A549 (cell line): Measurements from ENCODE around the gene CSTPP1. TPM values are rescaled to one million over a fixed set of nuclear protein-coding genes. Genes with fewer than 3 reads are reported as not detected.

Experiments
- ATAC-seq, 2 experiments: fragments of 200-7000 bp in 1 of 2; fragments of >200 bp in 1 of 2; cut with Nextera tagmentation in 1 of 2; cut with Tn5 transposase in 1 of 2; 3 replicates each; pipeline versions ENCODE4 v1.8.0 to v1.9.1; 2018 to 2020; ENCODE audit warnings: mild to moderate bottlenecking in 1 of 2, moderate library complexity in 1 of 2
- CTCF ChIA-PET: fragments of 300-600 bp; sonication (Branson Sonifier 250); formaldehyde crosslinking; extraction: SDS; loops from one replicate; lab custom pipeline; 2021; ENCODE audit warnings: antibody characterized with exemption, inconsistent platforms; lab: Yijun Ruan, JAX
- POLR2A ChIA-PET: fragments of 350-600 bp; formaldehyde crosslinking; extraction: SDS; loops from one replicate; lab custom pipeline; 2021; ENCODE audit warnings: antibody characterized with exemption, inconsistent platforms; lab: Yijun Ruan, JAX
- DNase-seq, 2 experiments: peaks; one replicate each; pipeline versions ENCODE4 v3.0.0 to v3.0.0-alpha.2; 2011 to 2016; ENCODE audit warnings: low read depth in 1 of 2, low spot score in 1 of 2
- FAIRE-seq: peaks from 2 replicates; lab custom pipeline; 2011; peaks lifted over from hg19 to GRCh38; lab: Jason Lieb, UNC
- H3K27ac ChIP-seq, 2 experiments: fragments of >200 bp; sonication (Bioruptor Twin); formaldehyde crosslinking; 3 replicates each; pipeline ENCODE4 v1.5.1; 2016 to 2017
- H3K4me1 ChIP-seq: fragments of >200 bp; sonication (Bioruptor Twin); formaldehyde crosslinking; 3 replicates; pipeline ENCODE4 v1.6.1; 2016
- H3K4me2 ChIP-seq: fragments of >200 bp; sonication (Bioruptor Twin); formaldehyde crosslinking; 3 replicates; pipeline ENCODE4 v1.6.1; 2016
- H3K4me3 ChIP-seq: fragments of >200 bp; sonication (Bioruptor Twin); formaldehyde crosslinking; 3 replicates; pipeline ENCODE4 v1.5.1; 2016
- H3K9me3 ChIP-seq: fragments of >200 bp; sonication (Bioruptor Twin); formaldehyde crosslinking; 3 replicates; pipeline ENCODE4 v1.6.1; 2016
- BHLHE40 ChIP-seq: IDR thresholded peaks from 2 replicates; pipeline ENCODE4 v1.6.1; 2012; ENCODE audit warnings: low read depth, low read length, inconsistent platforms
- EHF ChIP-seq: fragments of 250-450 bp; sonication (Bioruptor Pico); IDR thresholded peaks from 2 replicates; pipeline ENCODE4 v1.5.0; 2020; ENCODE audit warnings: mild to moderate bottlenecking
- EHMT2 ChIP-seq: fragments of 200-600 bp; sonication (generic); IDR thresholded peaks from 2 replicates; pipeline ENCODE4 v1.6.1; 2016; ENCODE audit warnings: antibody characterized with exemption, low read depth, mild to moderate bottlenecking, moderate library complexity
- FOSB ChIP-seq: fragments of 250-450 bp; sonication (Bioruptor Pico); IDR thresholded peaks from 2 replicates; pipeline ENCODE4 v1.5.0; 2020; ENCODE audit warnings: mild to moderate bottlenecking, moderate library complexity
- FOXS1 ChIP-seq: fragments of 250-450 bp; sonication (Bioruptor Pico); IDR thresholded peaks from 2 replicates; pipeline ENCODE4 v1.5.0; 2020; ENCODE audit warnings: mild to moderate bottlenecking, moderate library complexity
- JUNB ChIP-seq: fragments of >200 bp; sonication (Bioruptor Twin); formaldehyde crosslinking; IDR thresholded peaks from 2 replicates; pipeline ENCODE4 v1.6.1; 2016
- KDM5A ChIP-seq: fragments of 200-600 bp; sonication (generic); IDR thresholded peaks from 2 replicates; pipeline ENCODE4 v1.6.1; 2016; ENCODE audit warnings: antibody characterized with exemption, mild to moderate bottlenecking
- MAFK ChIP-seq: fragments of 450-650 bp; IDR thresholded peaks from 2 replicates; pipeline ENCODE4 v1.6.1; 2014; ENCODE audit not compliant: partially characterized antibody
- MAZ ChIP-seq: fragments of 150-350 bp; IDR thresholded peaks from 2 replicates; pipeline ENCODE4 v1.6.1; 2014; ENCODE audit warnings: antibody characterized with exemption, low read depth, low read length, borderline replicate concordance
- NPAS2 ChIP-seq: fragments of 250-450 bp; sonication (Bioruptor Pico); IDR thresholded peaks from 2 replicates; pipeline ENCODE4 v1.8.0; 2022; ENCODE audit warnings: mild to moderate bottlenecking, moderate library complexity, borderline replicate concordance
- RAD21 ChIP-seq, 2 experiments: fragments of >200 bp in 1 of 2; sonication (Bioruptor Twin) in 1 of 2; formaldehyde crosslinking in 1 of 2; IDR thresholded peaks in 1 of 2; conservative IDR thresholded peaks in 1 of 2; 2 replicates in 1 of 2; 3 replicates in 1 of 2; pipeline ENCODE4 v1.6.1; 2012 to 2018; ENCODE audit warnings: inconsistent platforms in 1 of 2
- RNF2 ChIP-seq: fragments of 200-600 bp; sonication (generic); IDR thresholded peaks from 2 replicates; pipeline ENCODE4 v1.6.1; 2016; ENCODE audit warnings: low read depth, mild to moderate bottlenecking, antibody characterized with exemption, moderate library complexity, borderline replicate concordance
- WGBS: methylation state at CpG from one replicate; pipeline ENCODE4 v1.1.6; 2017; ENCODE audit errors: missing lambda C conversion rate; 5-methylcytosine and 5-hydroxymethylcytosine counted together
- polyA plus RNA-seq, 4 experiments: library from polyadenylated mRNA; depleted of rRNA in 3 of 4; stranded (reverse); fragments of >200 nt; fragmentation: RNase III in 1 of 4; extraction: RNeasy Plus Mini Kit Qiagen cat#74134 plus additional on column Dnase treatment in 1 of 4; gene quantifications; 2 replicates in 3 of 4; 3 replicates in 1 of 4; pipeline ENCODE4 v1.2.3, GENCODE V29; 2011 to 2017
- TF ChIP-seq, protein P1 (sequence below): fragments of 200-600 bp; sonication (generic); IDR thresholded peaks from 2 replicates; pipeline ENCODE4 v1.6.1; 2016; ENCODE audit warnings: antibody characterized with exemption, mild to moderate bottlenecking, moderate library complexity
- TF ChIP-seq, protein P2 (sequence below): fragments of 150-350 bp; IDR thresholded peaks from 2 replicates; pipeline ENCODE4 v1.6.1; 2014; ENCODE audit warnings: low read depth, mild to moderate bottlenecking, low read length
- TF ChIP-seq, protein P3 (sequence below): fragments of 250-450 bp; sonication (Bioruptor Pico); IDR thresholded peaks from 2 replicates; pipeline ENCODE4 v1.5.0; 2020; ENCODE audit warnings: low read depth, mild to moderate bottlenecking, moderate library complexity
- TF ChIP-seq, protein P4 (sequence below): IDR thresholded peaks from 2 replicates; pipeline ENCODE4 v1.6.1; 2012; ENCODE audit warnings: low read depth, borderline replicate concordance

Gene CSTPP1
- polyA plus RNA-seq, 2 of the 4 experiments (the other 2 are of a cell fraction), result 31.5 to 34.5 TPM

- TF ChIP-seq, protein P1, sequence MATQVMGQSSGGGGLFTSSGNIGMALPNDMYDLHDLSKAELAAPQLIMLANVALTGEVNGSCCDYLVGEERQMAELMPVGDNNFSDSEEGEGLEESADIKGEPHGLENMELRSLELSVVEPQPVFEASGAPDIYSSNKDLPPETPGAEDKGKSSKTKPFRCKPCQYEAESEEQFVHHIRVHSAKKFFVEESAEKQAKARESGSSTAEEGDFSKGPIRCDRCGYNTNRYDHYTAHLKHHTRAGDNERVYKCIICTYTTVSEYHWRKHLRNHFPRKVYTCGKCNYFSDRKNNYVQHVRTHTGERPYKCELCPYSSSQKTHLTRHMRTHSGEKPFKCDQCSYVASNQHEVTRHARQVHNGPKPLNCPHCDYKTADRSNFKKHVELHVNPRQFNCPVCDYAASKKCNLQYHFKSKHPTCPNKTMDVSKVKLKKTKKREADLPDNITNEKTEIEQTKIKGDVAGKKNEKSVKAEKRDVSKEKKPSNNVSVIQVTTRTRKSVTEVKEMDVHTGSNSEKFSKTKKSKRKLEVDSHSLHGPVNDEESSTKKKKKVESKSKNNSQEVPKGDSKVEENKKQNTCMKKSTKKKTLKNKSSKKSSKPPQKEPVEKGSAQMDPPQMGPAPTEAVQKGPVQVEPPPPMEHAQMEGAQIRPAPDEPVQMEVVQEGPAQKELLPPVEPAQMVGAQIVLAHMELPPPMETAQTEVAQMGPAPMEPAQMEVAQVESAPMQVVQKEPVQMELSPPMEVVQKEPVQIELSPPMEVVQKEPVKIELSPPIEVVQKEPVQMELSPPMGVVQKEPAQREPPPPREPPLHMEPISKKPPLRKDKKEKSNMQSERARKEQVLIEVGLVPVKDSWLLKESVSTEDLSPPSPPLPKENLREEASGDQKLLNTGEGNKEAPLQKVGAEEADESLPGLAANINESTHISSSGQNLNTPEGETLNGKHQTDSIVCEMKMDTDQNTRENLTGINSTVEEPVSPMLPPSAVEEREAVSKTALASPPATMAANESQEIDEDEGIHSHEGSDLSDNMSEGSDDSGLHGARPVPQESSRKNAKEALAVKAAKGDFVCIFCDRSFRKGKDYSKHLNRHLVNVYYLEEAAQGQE, result no peak
- TF ChIP-seq EHMT2, result no peak
- TF ChIP-seq, all 56 proteins: peak for 0
Observed at GRCh38 chr11:47181271-47181670, 244.7 kb downstream of the CSTPP1 start (continued).

DNA sequence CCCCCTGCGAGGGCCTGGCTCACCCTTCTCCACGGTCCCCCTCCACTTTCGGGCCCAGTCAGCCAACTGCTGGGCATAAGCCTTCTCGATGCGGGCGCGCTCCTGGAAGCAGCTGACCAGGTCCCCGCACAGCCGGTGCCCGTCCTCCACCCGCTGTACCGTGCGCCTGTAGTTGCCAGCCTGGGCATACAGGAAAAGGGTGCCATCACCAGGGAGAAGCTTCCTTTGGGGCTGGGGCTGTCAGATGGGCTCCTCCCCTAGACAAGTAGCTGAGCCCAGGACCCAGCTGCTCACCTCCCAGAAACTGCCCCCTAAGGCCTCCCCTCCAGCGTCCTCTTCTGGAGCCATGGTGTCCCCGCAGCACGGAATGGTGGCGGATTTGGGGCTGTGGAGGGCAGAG, 245.8 kb downstream of the CSTPP1 start:
- H3K27ac ChIP-seq, result no peak overlapping the region
- H3K4me2 ChIP-seq, result no peak overlapping the region
- TF ChIP-seq, protein P2, sequence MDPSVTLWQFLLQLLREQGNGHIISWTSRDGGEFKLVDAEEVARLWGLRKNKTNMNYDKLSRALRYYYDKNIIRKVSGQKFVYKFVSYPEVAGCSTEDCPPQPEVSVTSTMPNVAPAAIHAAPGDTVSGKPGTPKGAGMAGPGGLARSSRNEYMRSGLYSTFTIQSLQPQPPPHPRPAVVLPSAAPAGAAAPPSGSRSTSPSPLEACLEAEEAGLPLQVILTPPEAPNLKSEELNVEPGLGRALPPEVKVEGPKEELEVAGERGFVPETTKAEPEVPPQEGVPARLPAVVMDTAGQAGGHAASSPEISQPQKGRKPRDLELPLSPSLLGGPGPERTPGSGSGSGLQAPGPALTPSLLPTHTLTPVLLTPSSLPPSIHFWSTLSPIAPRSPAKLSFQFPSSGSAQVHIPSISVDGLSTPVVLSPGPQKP, result no peak
- TF ChIP-seq KDM5A (no peak), JUNB (no peak), FOSB (CRISPR knock-in tag) (no peak), MAZ (no peak), NPAS2 (CRISPR knock-in tag) (no peak), EHF (CRISPR knock-in tag) (no peak), MAFK (no peak), BHLHE40 (no peak), FOXS1 (CRISPR knock-in tag) (no peak), RNF2 (no peak)
- TF ChIP-seq, protein P3, sequence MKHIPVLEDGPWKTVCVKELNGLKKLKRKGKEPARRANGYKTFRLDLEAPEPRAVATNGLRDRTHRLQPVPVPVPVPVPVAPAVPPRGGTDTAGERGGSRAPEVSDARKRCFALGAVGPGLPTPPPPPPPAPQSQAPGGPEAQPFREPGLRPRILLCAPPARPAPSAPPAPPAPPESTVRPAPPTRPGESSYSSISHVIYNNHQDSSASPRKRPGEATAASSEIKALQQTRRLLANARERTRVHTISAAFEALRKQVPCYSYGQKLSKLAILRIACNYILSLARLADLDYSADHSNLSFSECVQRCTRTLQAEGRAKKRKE (CRISPR knock-in tag), result no peak
- TF ChIP-seq, protein P4, sequence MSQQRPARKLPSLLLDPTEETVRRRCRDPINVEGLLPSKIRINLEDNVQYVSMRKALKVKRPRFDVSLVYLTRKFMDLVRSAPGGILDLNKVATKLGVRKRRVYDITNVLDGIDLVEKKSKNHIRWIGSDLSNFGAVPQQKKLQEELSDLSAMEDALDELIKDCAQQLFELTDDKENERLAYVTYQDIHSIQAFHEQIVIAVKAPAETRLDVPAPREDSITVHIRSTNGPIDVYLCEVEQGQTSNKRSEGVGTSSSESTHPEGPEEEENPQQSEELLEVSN, result no peak
- FAIRE-seq (no peak), DNase-seq (no peak), ATAC-seq (no peak)
- CTCF ChIA-PET, result interaction anchor here (0.6 to 10.8 kb wide), 8 partner anchors 20 to 225 kb away, joined by 3 to 173 read pairs (median 4); partner anchors contain the start of gene NR1H3
- H3K4me3 ChIP-seq, result no peak overlapping the region
- POLR2A ChIA-PET, result interaction anchor here (2.1 kb wide), 1 partner anchor 32 kb away, joined by 7 read pairs; the partner anchor contains the start of gene DDB2
- H3K9me3 ChIP-seq, result no peaks in the 10 kb centered on the region
- H3K4me1 ChIP-seq, result peaks cover 26% of the 10 kb centered on the region
- WGBS, result 92% methylated on average over 17 of the region's 17 CpGs

- FAIRE-seq (no peak), DNase-seq (no peak), ATAC-seq (no peak)
- H3K9me3 ChIP-seq, result no peaks in the 10 kb centered on the region
- no peak overlapping the region for H3K27ac ChIP-seq
- TF ChIP-seq RAD21 (conservative IDR thresholded peaks at IDR 0.05 in 1 of 2, IDR thresholded peaks at IDR 0.05 in 1 of 2), result no peak
- POLR2A ChIA-PET, result interaction anchor here (0.6 to 2.1 kb wide), 2 partner anchors 31 to 172 kb away, joined by 3 to 7 read pairs; partner anchors contain the start of gene DDB2
- no peak overlapping the region for H3K4me2 ChIP-seq
- peaks cover 27% of the 10 kb centered on the region for H3K4me1 ChIP-seq
- no peak overlapping the region for H3K4me3 ChIP-seq
- CTCF ChIA-PET, result interaction anchor here (0.7 to 10.8 kb wide), 6 partner anchors 21 to 224 kb away, joined by 3 to 173 read pairs (median 4); partner anchors contain the start of genes DDB2 and NR1H3
- WGBS, result 94% methylated on average over 14 of the region's 25 CpGs
Observed at GRCh38 chr11:47183031-47183856, 246.7 kb downstream of the CSTPP1 start.
